A549 treated with RU486 at 1 μM for 4 hours (cell line): ENCODE data around the gene ZBTB18. TPM values are rescaled to one million over a fixed set of nuclear protein-coding genes. Genes with fewer than 3 reads are reported as not detected.

ENCODE experiments used
- total RNA-seq: library from RNA; stranded (reverse); fragments of 200-300 nt; extraction: Qiagen RNA extraction; gene quantifications from 5 replicates; pipeline ENCODE4 v1.2.3, GENCODE V29; 2022; ENCODE audit warnings: low read depth

Gene ZBTB18
- total RNA-seq = 2.6 to 5.0 TPM (median 4.4 TPM) in 5 replicates

DNA sequence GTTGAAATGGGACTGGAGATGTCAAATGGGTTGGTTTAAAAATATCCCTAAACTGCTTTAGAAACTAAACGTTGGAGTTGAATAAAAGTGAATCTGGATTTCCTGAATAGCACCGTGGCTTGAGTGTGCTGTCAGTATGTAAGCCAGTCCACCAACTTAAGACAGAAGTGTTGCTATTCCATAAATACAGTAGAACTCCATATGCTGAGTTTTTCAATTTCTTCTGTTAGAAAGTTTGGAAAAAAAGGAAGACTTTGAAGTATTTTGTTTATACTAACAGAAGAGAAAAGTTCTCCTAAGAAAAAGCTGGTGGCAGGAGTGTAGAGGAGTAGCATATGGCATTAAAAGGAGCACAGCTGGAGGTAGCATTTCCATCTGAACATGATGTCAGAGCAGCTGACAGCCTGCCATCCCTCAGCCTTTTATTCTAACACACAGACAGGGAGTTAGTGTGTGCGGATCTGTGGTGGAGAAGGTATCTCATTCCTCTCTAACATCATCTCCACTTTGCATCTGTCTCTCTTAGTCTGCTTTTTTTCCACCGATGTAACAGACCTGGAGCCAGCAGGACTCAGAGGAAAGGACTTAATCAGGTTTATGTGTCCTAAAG is at the start of gene ZBTB18:
TSS of gene ZBTB18 (plus strand) at position 449 of the 610 bp plus-strand sequence. CDS start at position 598, 149 bp downstream.

Other genes with a start within 250 kb of the ZBTB18 start
- gene AKT3, start 201.0 kb upstream of the ZBTB18 start, total RNA-seq = 15.5 to 25.5 TPM (median 22.6 TPM) in 5 replicates